Endothelial cell of umbilical vein (primary cell): Measurements from ENCODE around the gene HVCN1.

Experiments
- EZH2 ChIP-seq: IDR thresholded peaks from 2 replicates; pipeline ENCODE4 v1.6.1; 2012; ENCODE audit warnings: borderline replicate concordance, low read depth, mild to moderate bottlenecking, moderate library complexity, low read length, inconsistent platforms; ENCODE audit not compliant: severe bottlenecking
- GATA2 ChIP-seq: IDR thresholded peaks from 2 replicates; pipeline ENCODE4 v1.7.0; 2011; ENCODE audit warnings: low read depth, mild to moderate bottlenecking, moderate library complexity, mixed read lengths, low read length; ENCODE audit not compliant: insufficient read length, insufficient read depth
- MYC ChIP-seq: IDR thresholded peaks from one replicate; pipeline ENCODE4 v1.6.1; 2011; ENCODE audit warnings: mild to moderate bottlenecking, low read depth, low read length
- POLR2A ChIP-seq: IDR thresholded peaks from 2 replicates; pipeline ENCODE4 v1.6.1; 2012; ENCODE audit warnings: low read depth, mild to moderate bottlenecking, control low read depth, low read length
- POLR2AphosphoS5 ChIP-seq: IDR thresholded peaks from 2 replicates; pipeline ENCODE4 v1.6.1; 2012; ENCODE audit warnings: low read depth, mild to moderate bottlenecking, control low read depth, low read length, moderate library complexity; ENCODE audit not compliant: insufficient read depth
- TF ChIP-seq, protein P1 (sequence below), 2 donors: IDR thresholded peaks; 1 replicate in 1 of 2; 2 replicates in 1 of 2; pipeline ENCODE4 v1.5.1; 2011; ENCODE audit warnings: low read length in 2 of 2, mild to moderate bottlenecking in 2 of 2, moderate library complexity in 2 of 2, control low read depth in 1 of 2, inconsistent platforms in 1 of 2, low read depth in 1 of 2; ENCODE audit not compliant: insufficient read depth in 1 of 2; ENCODE audit errors: extremely low read depth in 1 of 2
- TF ChIP-seq, protein P2 (sequence below): IDR thresholded peaks from 2 replicates; pipeline ENCODE4 v1.6.1; 2011; ENCODE audit not compliant: insufficient read depth, insufficient read length

- TF ChIP-seq, protein P1, sequence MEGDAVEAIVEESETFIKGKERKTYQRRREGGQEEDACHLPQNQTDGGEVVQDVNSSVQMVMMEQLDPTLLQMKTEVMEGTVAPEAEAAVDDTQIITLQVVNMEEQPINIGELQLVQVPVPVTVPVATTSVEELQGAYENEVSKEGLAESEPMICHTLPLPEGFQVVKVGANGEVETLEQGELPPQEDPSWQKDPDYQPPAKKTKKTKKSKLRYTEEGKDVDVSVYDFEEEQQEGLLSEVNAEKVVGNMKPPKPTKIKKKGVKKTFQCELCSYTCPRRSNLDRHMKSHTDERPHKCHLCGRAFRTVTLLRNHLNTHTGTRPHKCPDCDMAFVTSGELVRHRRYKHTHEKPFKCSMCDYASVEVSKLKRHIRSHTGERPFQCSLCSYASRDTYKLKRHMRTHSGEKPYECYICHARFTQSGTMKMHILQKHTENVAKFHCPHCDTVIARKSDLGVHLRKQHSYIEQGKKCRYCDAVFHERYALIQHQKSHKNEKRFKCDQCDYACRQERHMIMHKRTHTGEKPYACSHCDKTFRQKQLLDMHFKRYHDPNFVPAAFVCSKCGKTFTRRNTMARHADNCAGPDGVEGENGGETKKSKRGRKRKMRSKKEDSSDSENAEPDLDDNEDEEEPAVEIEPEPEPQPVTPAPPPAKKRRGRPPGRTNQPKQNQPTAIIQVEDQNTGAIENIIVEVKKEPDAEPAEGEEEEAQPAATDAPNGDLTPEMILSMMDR (IDR thresholded peaks at IDR 0.05; ENCODE audit: extremely low read depth in 1 of 2, insufficient read depth in 1 of 2, low read depth in 1 of 2, low read length in 2 of 2): no peak
- TF ChIP-seq POLR2A: no peak
- TF ChIP-seq, protein P2, sequence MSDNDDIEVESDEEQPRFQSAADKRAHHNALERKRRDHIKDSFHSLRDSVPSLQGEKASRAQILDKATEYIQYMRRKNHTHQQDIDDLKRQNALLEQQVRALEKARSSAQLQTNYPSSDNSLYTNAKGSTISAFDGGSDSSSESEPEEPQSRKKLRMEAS: no peak
- TF ChIP-seq GATA2: no peak
- no peak for TF ChIP-seq MYC
- TF ChIP-seq EZH2: no peak
- TF ChIP-seq POLR2AphosphoS5: no peak
Measured at GRCh38 chr12:110677206-110677911, 11.6 kb downstream of the HVCN1 start.
